A549 (cell line): ENCODE data around the gene SLIT1. TPM values are rescaled to one million over a fixed set of nuclear protein-coding genes. Genes with fewer than 3 reads are reported as not detected.

Source experiments
- ATAC-seq, 2 experiments: fragments of 200-7000 bp in 1 of 2; fragments of >200 bp in 1 of 2; cut with Nextera tagmentation in 1 of 2; cut with Tn5 transposase in 1 of 2; 3 replicates each; pipeline versions ENCODE4 v1.8.0 to v1.9.1; 2018 to 2020; ENCODE audit warnings: mild to moderate bottlenecking in 1 of 2, moderate library complexity in 1 of 2
- CTCF ChIA-PET: fragments of 300-600 bp; sonication (Branson Sonifier 250); formaldehyde crosslinking; extraction: SDS; loops from one replicate; lab custom pipeline; 2021; ENCODE audit warnings: antibody characterized with exemption, inconsistent platforms; lab: Yijun Ruan, JAX
- POLR2A ChIA-PET: fragments of 350-600 bp; formaldehyde crosslinking; extraction: SDS; loops from one replicate; lab custom pipeline; 2021; ENCODE audit warnings: antibody characterized with exemption, inconsistent platforms; lab: Yijun Ruan, JAX
- DNase-seq, 2 experiments: peaks; one replicate each; pipeline versions ENCODE4 v3.0.0 to v3.0.0-alpha.2; 2011 to 2016; ENCODE audit warnings: low read depth in 1 of 2, low spot score in 1 of 2
- FAIRE-seq: peaks from 2 replicates; lab custom pipeline; 2011; peaks lifted over from hg19 to GRCh38; lab: Jason Lieb, UNC
- H3K27ac ChIP-seq, 2 experiments: fragments of >200 bp; sonication (Bioruptor Twin); formaldehyde crosslinking; 3 replicates each; pipeline ENCODE4 v1.5.1; 2016 to 2017
- H3K4me1 ChIP-seq: fragments of >200 bp; sonication (Bioruptor Twin); formaldehyde crosslinking; 3 replicates; pipeline ENCODE4 v1.6.1; 2016
- H3K4me2 ChIP-seq: fragments of >200 bp; sonication (Bioruptor Twin); formaldehyde crosslinking; 3 replicates; pipeline ENCODE4 v1.6.1; 2016
- H3K4me3 ChIP-seq: fragments of >200 bp; sonication (Bioruptor Twin); formaldehyde crosslinking; 3 replicates; pipeline ENCODE4 v1.5.1; 2016
- H3K9me3 ChIP-seq: fragments of >200 bp; sonication (Bioruptor Twin); formaldehyde crosslinking; 3 replicates; pipeline ENCODE4 v1.6.1; 2016
- ATOH8 ChIP-seq: fragments of 250-450 bp; sonication (Bioruptor Pico); IDR thresholded peaks from 2 replicates; pipeline ENCODE4 v1.5.0; 2020; ENCODE audit warnings: low read depth, mild to moderate bottlenecking, moderate library complexity
- BCL3 ChIP-seq: fragments of >200 bp; sonication (Bioruptor Twin); formaldehyde crosslinking; IDR thresholded peaks from 3 replicates; pipeline ENCODE4 v1.6.1; 2016
- CEBPB ChIP-seq, 2 experiments: fragments of >200 bp in 1 of 2; sonication (Bioruptor Twin) in 1 of 2; formaldehyde crosslinking in 1 of 2; IDR thresholded peaks; 2 replicates each; pipeline ENCODE4 v1.6.1; 2012 to 2016
- CHD4 ChIP-seq: fragments of 200-600 bp; sonication (generic); IDR thresholded peaks from 2 replicates; pipeline ENCODE4 v1.6.1; 2016; ENCODE audit warnings: antibody characterized with exemption, mild to moderate bottlenecking, borderline replicate concordance
- EHMT2 ChIP-seq: fragments of 200-600 bp; sonication (generic); IDR thresholded peaks from 2 replicates; pipeline ENCODE4 v1.6.1; 2016; ENCODE audit warnings: antibody characterized with exemption, low read depth, mild to moderate bottlenecking, moderate library complexity
- FOSB ChIP-seq: fragments of 250-450 bp; sonication (Bioruptor Pico); IDR thresholded peaks from 2 replicates; pipeline ENCODE4 v1.5.0; 2020; ENCODE audit warnings: mild to moderate bottlenecking, moderate library complexity
- FOSL2 ChIP-seq, 2 experiments: fragments of 450-650 bp in 1 of 2; fragments of >200 bp in 1 of 2; sonication (Bioruptor Twin) in 1 of 2; formaldehyde crosslinking; IDR thresholded peaks; 2 replicates each; pipeline versions ENCODE4 v1.5.0 to v1.6.1; 2016 to 2020; ENCODE audit warnings: mild to moderate bottlenecking in 1 of 2, moderate library complexity in 1 of 2
- HDAC2 ChIP-seq: fragments of 200-600 bp; sonication (generic); IDR thresholded peaks from 2 replicates; pipeline ENCODE4 v1.6.1; 2016
- HMGXB4 ChIP-seq: fragments of 250-450 bp; sonication (Bioruptor Pico); IDR thresholded peaks from 2 replicates; pipeline ENCODE4 v1.5.0; 2021; ENCODE audit warnings: mild to moderate bottlenecking, moderate library complexity, borderline replicate concordance
- HOXB13 ChIP-seq: fragments of 250-450 bp; sonication (Bioruptor Pico); IDR thresholded peaks from 2 replicates; pipeline ENCODE4 v1.5.0; 2020; ENCODE audit warnings: low read depth, mild to moderate bottlenecking, moderate library complexity
- HOXB5 ChIP-seq: fragments of 250-450 bp; sonication (Bioruptor Pico); IDR thresholded peaks from 2 replicates; pipeline ENCODE4 v1.5.0; 2020; ENCODE audit warnings: mild to moderate bottlenecking, moderate library complexity
- KDM1A ChIP-seq: fragments of 200-600 bp; sonication (generic); IDR thresholded peaks from 2 replicates; pipeline ENCODE4 v1.6.1; 2016; ENCODE audit warnings: low read depth, mild to moderate bottlenecking
- MAFK ChIP-seq: fragments of 450-650 bp; IDR thresholded peaks from 2 replicates; pipeline ENCODE4 v1.6.1; 2014; ENCODE audit not compliant: partially characterized antibody
- NFE2L2 ChIP-seq: fragments of 150-350 bp; conservative IDR thresholded peaks from 2 replicates; pipeline ENCODE4 v1.6.1; 2014; ENCODE audit warnings: low read length
- NPAS2 ChIP-seq: fragments of 250-450 bp; sonication (Bioruptor Pico); IDR thresholded peaks from 2 replicates; pipeline ENCODE4 v1.8.0; 2022; ENCODE audit warnings: mild to moderate bottlenecking, moderate library complexity, borderline replicate concordance
- NR3C1 ChIP-seq: fragments of >200 bp; sonication (Bioruptor Twin); formaldehyde crosslinking; IDR thresholded peaks from 3 replicates; pipeline ENCODE4 v1.6.1; 2017
- PHF8 ChIP-seq: fragments of 200-600 bp; sonication (generic); IDR thresholded peaks from 2 replicates; pipeline ENCODE4 v1.6.1; 2016; ENCODE audit warnings: low read depth, mild to moderate bottlenecking, antibody characterized with exemption, moderate library complexity, borderline replicate concordance
- POLR2A ChIP-seq: IDR thresholded peaks from 2 replicates; pipeline ENCODE4 v1.6.1; 2012; ENCODE audit warnings: mild to moderate bottlenecking, low read length
- POLR2AphosphoS2 ChIP-seq: conservative IDR thresholded peaks from 2 replicates; pipeline ENCODE4 v1.6.1; 2012; ENCODE audit warnings: low read length, improper control_type of control experiment, inconsistent platforms
- REST ChIP-seq: fragments of 200-600 bp; sonication (generic); IDR thresholded peaks from 2 replicates; pipeline ENCODE4 v1.6.1; 2016; ENCODE audit warnings: antibody characterized with exemption, mild to moderate bottlenecking, moderate library complexity
- RFX5 ChIP-seq: fragments of 450-650 bp; IDR thresholded peaks from 2 replicates; pipeline ENCODE4 v1.7.1; 2014; ENCODE audit warnings: antibody characterized with exemption, mild to moderate bottlenecking, moderate library complexity
- SMC3 ChIP-seq: fragments of >200 bp; sonication (Bioruptor Twin); formaldehyde crosslinking; IDR thresholded peaks from 3 replicates; pipeline ENCODE4 v1.6.1; 2018; ENCODE audit warnings: inconsistent platforms
- SREBF2 ChIP-seq: fragments of 450-650 bp; IDR thresholded peaks from 2 replicates; pipeline ENCODE4 v1.6.1; 2014; ENCODE audit warnings: mild to moderate bottlenecking, moderate library complexity
- ZC3H11A ChIP-seq: fragments of 450-650 bp; IDR thresholded peaks from 2 replicates; pipeline ENCODE4 v1.6.1; 2014; ENCODE audit warnings: antibody characterized with exemption, mild to moderate bottlenecking
- ZFP36 ChIP-seq: fragments of 450-650 bp; IDR thresholded peaks from 2 replicates; pipeline ENCODE4 v1.6.1; 2014; ENCODE audit warnings: borderline replicate concordance; ENCODE audit not compliant: partially characterized antibody
- ZNF302 ChIP-seq: fragments of 250-450 bp; sonication (Bioruptor Pico); IDR thresholded peaks from 2 replicates; pipeline ENCODE4 v1.9.0; 2021; ENCODE audit warnings: inconsistent platforms, mild to moderate bottlenecking, moderate library complexity
- ZSCAN20 ChIP-seq: fragments of 250-450 bp; sonication (Bioruptor Pico); IDR thresholded peaks from 2 replicates; pipeline ENCODE4 v1.8.0; 2022; ENCODE audit warnings: mild to moderate bottlenecking, moderate library complexity
- WGBS: methylation state at CpG from one replicate; pipeline ENCODE4 v1.1.6; 2017; ENCODE audit errors: missing lambda C conversion rate; 5-methylcytosine and 5-hydroxymethylcytosine counted together
- polyA plus RNA-seq, 4 experiments: library from polyadenylated mRNA; depleted of rRNA in 3 of 4; stranded (reverse); fragments of >200 nt; fragmentation: RNase III in 1 of 4; extraction: RNeasy Plus Mini Kit Qiagen cat#74134 plus additional on column Dnase treatment in 1 of 4; gene quantifications; 2 replicates in 3 of 4; 3 replicates in 1 of 4; pipeline ENCODE4 v1.2.3, GENCODE V29; 2011 to 2017
- TF ChIP-seq, protein P1 (sequence below): fragments of 150-350 bp; IDR thresholded peaks from 2 replicates; pipeline ENCODE4 v1.6.1; 2014; ENCODE audit warnings: low read depth, mild to moderate bottlenecking, low read length
- TF ChIP-seq, protein P2 (sequence below): IDR thresholded peaks from 2 replicates; pipeline ENCODE4 v1.6.1; 2012

SLIT1 gene
- polyA plus RNA-seq, 2 of the 4 experiments (the other 2 are of a cell fraction): 0.05 to 0.09 TPM

DNA sequence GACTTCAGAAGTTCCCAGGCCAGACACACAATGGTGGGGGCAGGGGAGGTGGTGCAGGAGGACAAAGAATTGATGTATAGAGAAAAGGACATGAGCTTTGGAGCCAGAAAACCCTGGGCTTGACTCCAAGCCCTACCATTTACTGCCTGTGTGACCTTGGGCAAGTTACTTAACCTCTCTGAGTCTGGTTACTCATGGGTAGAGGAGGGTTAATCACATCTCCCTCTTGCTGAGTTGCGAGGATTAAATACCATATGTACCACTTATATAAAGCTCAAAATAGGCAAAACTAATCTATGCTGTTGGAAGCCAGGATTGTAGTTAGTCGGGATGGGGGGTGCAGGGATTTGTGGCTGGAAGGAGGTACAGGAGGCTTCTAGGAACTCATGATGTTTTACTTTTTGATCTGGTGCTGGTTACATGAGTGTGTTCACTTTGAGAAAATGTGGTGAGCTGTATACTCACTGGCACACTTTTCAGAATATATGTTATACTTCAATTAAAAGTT, 106.8 kb downstream of the SLIT1 start:
- Histone ChIP-seq H3K27ac (no peak overlapping the region), H3K4me2 (no peak overlapping the region), H3K9me3 (no peaks in the 10 kb centered on the region), H3K4me1 (no peaks in the 10 kb centered on the region; the same call in 2 of the 3 replicates), H3K4me3 (no peak overlapping the region)
- no peak for FAIRE-seq
- TF ChIP-seq, protein P1, sequence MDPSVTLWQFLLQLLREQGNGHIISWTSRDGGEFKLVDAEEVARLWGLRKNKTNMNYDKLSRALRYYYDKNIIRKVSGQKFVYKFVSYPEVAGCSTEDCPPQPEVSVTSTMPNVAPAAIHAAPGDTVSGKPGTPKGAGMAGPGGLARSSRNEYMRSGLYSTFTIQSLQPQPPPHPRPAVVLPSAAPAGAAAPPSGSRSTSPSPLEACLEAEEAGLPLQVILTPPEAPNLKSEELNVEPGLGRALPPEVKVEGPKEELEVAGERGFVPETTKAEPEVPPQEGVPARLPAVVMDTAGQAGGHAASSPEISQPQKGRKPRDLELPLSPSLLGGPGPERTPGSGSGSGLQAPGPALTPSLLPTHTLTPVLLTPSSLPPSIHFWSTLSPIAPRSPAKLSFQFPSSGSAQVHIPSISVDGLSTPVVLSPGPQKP: no peak
- TF ChIP-seq NFE2L2 (no peak), CHD4 (no peak), EHMT2 (no peak), MAFK (no peak), KDM1A (no peak), ZC3H11A (no peak), FOSB (no peak), SREBF2 (no peak), POLR2AphosphoS2 (no peak), ZSCAN20 (CRISPR knock-in tag) (no peak), HOXB13 (CRISPR knock-in tag) (no peak), HMGXB4 (no peak), REST (no peak), ATOH8 (CRISPR knock-in tag) (no peak), POLR2A (no peak), ZFP36 (no peak)
- TF ChIP-seq, protein P2, sequence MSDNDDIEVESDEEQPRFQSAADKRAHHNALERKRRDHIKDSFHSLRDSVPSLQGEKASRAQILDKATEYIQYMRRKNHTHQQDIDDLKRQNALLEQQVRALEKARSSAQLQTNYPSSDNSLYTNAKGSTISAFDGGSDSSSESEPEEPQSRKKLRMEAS: no peak
- WGBS: 24% methylated on average over 2 of the region's 2 CpGs
- ChIA-PET POLR2A (no interaction called here), CTCF (interaction anchor here (0.6 to 25.5 kb wide), 7 partner anchors 14 to 156 kb away, joined by 3 to 779 read pairs (median 4); no protein-coding TSS in a partner anchor)
- DNase-seq: no peak
- ATAC-seq: no peak

- no peaks in the 10 kb centered on the region for H3K9me3 ChIP-seq
- 28% methylated on average over 11 of the region's 14 CpGs for WGBS
- POLR2A ChIA-PET: no interaction called here
- H3K4me1 ChIP-seq: no peaks in the 10 kb centered on the region; the same call in 2 of the 3 replicates
- no peak overlapping the region for H3K4me2 ChIP-seq
- DNase-seq (no peak), FAIRE-seq (no peak), ATAC-seq (no peak)
- no peak overlapping the region for H3K27ac ChIP-seq
- CTCF ChIA-PET: interaction anchor here (1.0 to 25.5 kb wide), 6 partner anchors 15 to 157 kb away, joined by 3 to 779 read pairs (median 6); no protein-coding TSS in a partner anchor
- no peak overlapping the region for H3K4me3 ChIP-seq
- TF ChIP-seq BCL3 (no peak), CEBPB (IDR thresholded peaks at IDR 0.05) (no peak), FOSL2 (IDR thresholded peaks at IDR 0.05) (no peak), FOSL2 (CRISPR knock-in tag; IDR thresholded peaks at IDR 0.05) (no peak), NPAS2 (CRISPR knock-in tag) (no peak), PHF8 (no peak), NFE2L2 (no peak), EHMT2 (no peak), HDAC2 (no peak), HOXB5 (CRISPR knock-in tag) (no peak), MAFK (no peak), ZNF302 (CRISPR knock-in tag) (no peak), NR3C1 (no peak), RFX5 (no peak), SMC3 (no peak), ZSCAN20 (CRISPR knock-in tag) (no peak)
These were observed 107.4 kb downstream of the SLIT1 start for GRCh38 chr10:97078261-97078937.
